Stimulated activated naive B cell treated with anti-CD40 and anti-IgM and Interleukin-4, amounts not matched to agents 10 μg/mL and 1 μg/mL and 100 μg/mL, for 72 hours (primary cell): ENCODE data around the gene CCDC74A.
"Not testable (repeated sequence)": the region's sequence is repeated elsewhere in the genome, so short reads cannot be mapped to it uniquely, and the experiment has no call there.

ENCODE experiments used
- ATAC-seq, 2 donors: fragments of 150-1000 bp; cut with Tn5 transposase; replicated peaks; 2 replicates each; pipeline ENCODE4 v1.10.0; 2021; ENCODE audit warnings: moderate library complexity in 1 of 2
- DNase-seq: peaks from one replicate; pipeline ENCODE4 v3.0.0; 2021
- H3K27ac Mint-ChIP-seq: one replicate; pipeline ENCODE4 v1.8.0; 2022; ENCODE audit warnings: mild to moderate bottlenecking, mixed read lengths
- H3K27me3 Mint-ChIP-seq, 2 donors: one replicate each; pipeline ENCODE4 v1.8.0; 2022; ENCODE audit warnings: mixed read lengths in 2 of 2
- H3K36me3 Mint-ChIP-seq, 2 donors: one replicate each; pipeline ENCODE4 v1.8.0; 2022; ENCODE audit warnings: mixed read lengths in 2 of 2, mild to moderate bottlenecking in 1 of 2
- H3K4me1 Mint-ChIP-seq, 2 donors: one replicate each; pipeline ENCODE4 v1.8.0; 2022; ENCODE audit warnings: mixed read lengths in 2 of 2, mild to moderate bottlenecking in 1 of 2
- H3K4me3 Mint-ChIP-seq, 2 donors: one replicate each; pipeline ENCODE4 v1.8.0; 2022; ENCODE audit warnings: mild to moderate bottlenecking in 2 of 2, mixed read lengths in 2 of 2, moderate library complexity in 1 of 2
- H3K9me3 Mint-ChIP-seq, 2 donors: one replicate each; pipeline ENCODE4 v1.8.0; 2022; ENCODE audit warnings: mixed read lengths in 2 of 2, mild to moderate bottlenecking in 1 of 2

Gene CCDC74A

DNA sequence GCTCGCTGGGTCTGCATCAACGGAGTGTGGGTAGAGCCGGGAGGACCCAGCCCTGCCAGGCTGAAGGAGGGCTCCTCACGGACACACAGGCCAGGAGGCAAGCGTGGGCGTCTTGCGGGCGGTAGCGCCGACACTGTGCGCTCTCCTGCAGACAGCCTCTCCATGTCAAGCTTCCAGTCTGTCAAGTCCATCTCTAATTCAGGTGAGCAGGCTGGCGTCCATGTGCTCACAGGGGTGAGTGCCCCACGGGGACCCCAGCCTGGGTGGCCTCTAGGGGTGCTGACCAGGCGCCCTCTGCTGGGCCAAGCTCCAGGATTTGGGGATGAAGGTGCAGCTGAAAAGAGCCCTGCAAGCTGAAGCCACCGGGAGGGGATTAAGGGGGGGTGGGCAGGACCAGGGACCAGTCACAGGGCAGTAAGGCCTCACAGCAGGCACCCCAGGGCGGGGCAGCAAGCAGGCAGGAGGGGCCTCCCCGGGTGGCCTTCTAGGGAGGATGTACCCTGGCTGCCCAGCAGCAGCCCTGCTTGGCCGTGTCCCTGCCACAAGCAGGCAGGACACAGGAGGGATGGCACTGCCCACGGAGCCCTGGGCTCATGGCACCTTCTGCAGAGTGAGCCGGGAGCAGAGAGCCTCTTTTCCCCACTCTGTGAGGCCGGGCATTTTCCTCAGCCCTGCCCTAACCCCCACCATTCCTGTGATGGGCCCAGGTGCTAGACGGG is 3.1 kb downstream of the CCDC74A start:
- H3K9me3 Mint-ChIP-seq, H3K27ac Mint-ChIP-seq, DNase-seq, H3K27me3 Mint-ChIP-seq, H3K4me3 Mint-ChIP-seq, ATAC-seq, H3K36me3 Mint-ChIP-seq: not testable (repeated sequence)
- peaks cover 7 to 21% of the 10 kb centered on the region in 2 donors for H3K4me1 Mint-ChIP-seq

DNA sequence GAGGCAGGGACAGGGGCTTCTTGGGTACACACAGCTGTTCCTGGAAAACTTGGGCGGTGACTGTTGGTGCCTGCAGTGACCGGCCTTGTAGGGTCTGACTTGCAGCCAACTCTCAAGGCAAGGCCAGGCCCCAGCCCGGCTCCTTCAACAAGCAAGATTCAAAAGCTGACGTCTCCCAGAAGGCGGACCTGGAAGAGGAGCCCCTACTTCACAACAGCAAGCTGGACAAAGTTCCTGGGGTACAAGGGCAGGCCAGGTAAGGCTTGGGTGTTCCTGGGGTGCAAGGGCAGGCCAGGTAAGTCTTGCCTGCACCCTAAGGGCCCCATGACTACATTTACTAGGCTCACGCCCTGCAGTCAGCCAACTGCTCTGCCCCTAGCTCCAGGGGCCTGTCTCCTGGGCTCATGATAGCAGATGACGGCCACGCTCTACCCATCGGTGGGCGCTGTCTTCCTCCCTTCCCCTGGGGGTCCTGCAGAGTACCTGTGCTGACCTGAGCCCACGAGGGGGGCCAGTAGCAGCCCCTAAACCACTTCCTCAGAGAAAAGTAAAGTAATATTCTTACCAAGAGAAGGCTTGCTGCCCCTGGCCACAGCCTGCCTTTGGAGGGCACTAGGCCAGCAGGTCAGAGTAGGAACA is 4.0 kb downstream of the CCDC74A start:
- not testable (repeated sequence) for ATAC-seq, H3K36me3 Mint-ChIP-seq, H3K4me3 Mint-ChIP-seq, H3K27me3 Mint-ChIP-seq, H3K27ac Mint-ChIP-seq, DNase-seq, H3K9me3 Mint-ChIP-seq
- H3K4me1 Mint-ChIP-seq, result peaks cover 6 to 21% of the 10 kb centered on the region in 2 donors

DNA sequence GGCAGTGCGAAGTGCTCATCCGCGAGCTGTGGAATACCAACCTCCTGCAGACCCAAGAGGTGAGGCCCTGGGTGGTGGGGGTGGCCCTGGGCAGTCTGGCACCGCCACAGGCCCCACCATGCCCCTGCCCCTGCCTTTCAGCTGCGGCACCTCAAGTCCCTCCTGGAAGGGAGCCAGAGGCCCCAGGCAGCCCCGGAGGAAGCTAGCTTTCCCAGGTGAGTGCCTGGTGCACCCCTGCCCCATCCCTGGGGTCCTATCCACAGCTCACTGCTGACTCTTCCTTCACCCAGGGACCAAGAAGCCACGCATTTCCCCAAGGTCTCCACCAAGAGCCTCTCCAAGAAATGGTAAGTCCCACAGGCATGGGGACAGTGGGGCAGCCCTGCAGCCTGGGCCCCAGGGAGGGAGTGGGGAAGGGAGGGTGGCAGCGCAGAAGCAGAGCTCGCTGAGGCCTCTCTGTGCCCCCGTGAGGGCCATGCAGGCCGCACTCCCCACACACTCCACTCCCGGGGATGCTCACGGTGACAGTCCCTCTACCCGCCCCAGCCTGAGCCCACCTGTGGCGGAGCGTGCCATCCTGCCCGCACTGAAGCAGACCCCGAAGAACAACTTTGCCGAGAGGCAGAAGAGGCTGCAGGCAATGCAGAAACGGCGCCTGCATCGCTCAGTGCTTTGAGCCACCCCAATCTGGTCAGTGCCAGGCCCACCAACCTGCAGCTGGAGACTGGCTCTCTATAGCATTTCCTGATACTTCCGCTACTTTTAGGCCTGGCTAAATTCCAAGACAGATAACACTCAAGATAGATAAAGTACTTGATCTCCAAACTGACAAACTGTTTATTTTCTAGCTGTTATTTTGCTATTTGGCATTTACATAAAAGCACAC is 5.3 kb downstream of the CCDC74A start:
- ATAC-seq, H3K9me3 Mint-ChIP-seq: not testable (repeated sequence)

DNA sequence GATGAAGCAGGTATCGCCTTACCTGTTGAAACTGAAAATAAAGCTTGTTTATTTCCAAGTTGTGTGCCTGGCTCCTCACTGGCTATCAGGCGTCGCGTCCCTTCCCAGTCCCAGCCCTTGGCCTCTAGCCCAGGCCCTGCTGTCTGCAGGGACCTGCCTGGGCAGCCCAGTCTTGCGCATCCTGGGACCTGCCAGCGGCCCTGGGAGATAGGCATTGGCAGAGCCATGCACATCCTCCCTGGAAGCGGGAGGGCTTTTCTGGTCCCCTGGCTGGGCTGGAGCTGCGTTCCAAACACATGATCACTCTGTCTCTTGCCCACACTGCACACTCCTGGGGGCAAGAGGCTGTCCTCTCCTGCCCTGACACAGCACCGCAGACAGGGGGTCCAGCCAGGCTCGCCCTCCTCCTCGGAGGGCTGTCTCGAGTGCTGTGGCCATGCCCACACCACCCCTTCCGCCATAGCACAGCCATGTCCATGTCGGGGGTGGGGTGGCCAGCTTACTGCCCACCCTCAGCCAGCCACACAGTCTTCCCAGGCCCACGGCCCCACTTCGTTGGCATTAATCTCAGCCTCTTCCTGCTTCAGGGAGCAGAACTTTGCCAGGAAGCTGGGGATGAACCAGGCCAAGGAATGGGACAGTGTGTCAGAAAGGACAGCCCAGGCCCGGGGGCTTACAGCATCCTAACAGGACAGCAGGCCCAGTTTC is 6.1 kb downstream of the CCDC74A start:
- not testable (repeated sequence) for H3K36me3 Mint-ChIP-seq, H3K27me3 Mint-ChIP-seq, H3K27ac Mint-ChIP-seq, ATAC-seq, DNase-seq, H3K4me3 Mint-ChIP-seq, H3K9me3 Mint-ChIP-seq
- H3K4me1 Mint-ChIP-seq, result peaks cover 5 to 15% of the 10 kb centered on the region in 2 donors

More for the DNA sequence above, 5.3 kb downstream of the CCDC74A start:
- not testable (repeated sequence) for H3K27me3 Mint-ChIP-seq, H3K4me3 Mint-ChIP-seq, DNase-seq, H3K27ac Mint-ChIP-seq, H3K36me3 Mint-ChIP-seq
- peaks cover 5 to 21% of the 10 kb centered on the region in 2 donors for H3K4me1 Mint-ChIP-seq

- H3K9me3 Mint-ChIP-seq, DNase-seq, H3K27me3 Mint-ChIP-seq, ATAC-seq, H3K27ac Mint-ChIP-seq, H3K4me3 Mint-ChIP-seq, H3K36me3 Mint-ChIP-seq: not testable (repeated sequence)
- H3K4me1 Mint-ChIP-seq, result peaks cover 2 to 10% of the 10 kb centered on the region in 2 donors
Observed at GRCh38 chr2:131534317-131534672, 6.6 kb downstream of the CCDC74A start.

GRCh38 chr2:131534965-131535364 is 7.3 kb downstream of the CCDC74A start:
- H3K27ac Mint-ChIP-seq, DNase-seq, ATAC-seq, H3K9me3 Mint-ChIP-seq, H3K4me3 Mint-ChIP-seq, H3K4me1 Mint-ChIP-seq, H3K27me3 Mint-ChIP-seq, H3K36me3 Mint-ChIP-seq: not testable (repeated sequence)

DNA sequence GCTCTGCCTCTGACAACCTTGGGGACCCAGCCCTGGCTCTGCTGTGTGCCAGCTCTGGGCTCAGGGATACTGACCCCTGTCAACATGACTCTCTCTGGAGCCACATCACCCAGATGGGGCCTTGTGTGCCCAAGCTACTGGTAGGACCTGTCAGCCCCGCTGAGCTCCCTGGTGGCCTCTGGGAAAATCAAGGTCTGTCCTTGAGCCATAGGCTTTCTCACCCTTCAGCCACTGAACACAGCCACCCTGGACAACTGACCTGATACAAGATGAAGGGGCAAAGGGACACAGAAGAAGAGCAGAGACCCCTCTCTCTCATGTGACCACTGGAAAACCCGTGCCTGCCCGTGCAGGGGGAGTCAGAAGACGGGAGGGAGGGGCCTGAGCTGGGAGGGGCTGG is 7.8 kb downstream of the CCDC74A start:
- no peak for ATAC-seq

DNA sequence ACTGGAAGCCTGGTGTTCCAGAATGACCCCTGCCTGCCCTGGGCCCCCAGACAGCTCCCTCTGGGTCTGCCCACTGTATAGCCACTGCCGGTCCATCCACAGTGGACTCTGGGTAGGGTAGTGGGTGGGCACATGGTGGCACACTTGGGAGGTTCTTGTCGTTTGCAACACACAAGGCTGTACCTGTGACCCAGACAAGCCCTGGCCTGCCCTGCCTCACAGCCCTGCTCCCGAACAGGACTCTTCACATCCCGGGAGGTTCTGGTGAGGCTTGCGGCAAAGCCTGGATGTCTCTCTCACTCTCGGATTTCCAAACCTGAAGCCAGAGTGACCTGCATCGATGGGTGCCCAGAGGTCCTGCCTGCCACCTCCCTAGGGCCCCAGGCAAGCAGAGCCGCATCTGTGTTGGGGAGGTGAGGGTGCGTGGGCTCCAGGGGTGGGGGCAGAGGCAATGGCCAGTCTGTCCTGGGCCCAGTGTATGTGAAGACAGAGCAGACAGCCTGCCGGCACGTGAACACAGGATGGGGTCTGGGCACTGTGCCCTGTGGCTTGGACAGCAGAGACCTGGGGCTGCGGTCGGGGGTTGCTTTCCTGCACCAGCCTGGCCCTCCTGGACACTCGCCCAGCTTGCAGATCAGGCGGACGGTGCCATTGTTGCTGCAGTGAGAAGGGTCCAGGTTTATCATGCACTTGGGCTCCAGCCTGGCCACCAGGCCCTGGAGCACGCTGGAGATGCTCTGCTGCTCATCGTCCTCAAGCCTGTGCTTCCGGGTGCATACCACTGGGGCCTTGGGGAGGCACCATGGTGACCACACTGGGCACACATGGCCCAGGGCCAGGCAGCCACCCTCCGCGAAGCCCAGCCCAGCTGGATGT is 8.5 kb downstream of the CCDC74A start:
- not testable (repeated sequence) for H3K36me3 Mint-ChIP-seq, H3K4me3 Mint-ChIP-seq, H3K4me1 Mint-ChIP-seq, H3K27ac Mint-ChIP-seq, H3K9me3 Mint-ChIP-seq, DNase-seq, ATAC-seq, H3K27me3 Mint-ChIP-seq

More for the DNA sequence above, 7.8 kb downstream of the CCDC74A start:
- H3K9me3 Mint-ChIP-seq, result no peaks in the 10 kb centered on the region
- no peaks in the 10 kb centered on the region for H3K36me3 Mint-ChIP-seq
- no peak for DNase-seq
- H3K4me1 Mint-ChIP-seq, result no peaks in the 10 kb centered on the region
- no peak overlapping the region for H3K27ac Mint-ChIP-seq
- no peak overlapping the region for H3K4me3 Mint-ChIP-seq
- H3K27me3 Mint-ChIP-seq, result no peaks in the 10 kb centered on the region

DNA sequence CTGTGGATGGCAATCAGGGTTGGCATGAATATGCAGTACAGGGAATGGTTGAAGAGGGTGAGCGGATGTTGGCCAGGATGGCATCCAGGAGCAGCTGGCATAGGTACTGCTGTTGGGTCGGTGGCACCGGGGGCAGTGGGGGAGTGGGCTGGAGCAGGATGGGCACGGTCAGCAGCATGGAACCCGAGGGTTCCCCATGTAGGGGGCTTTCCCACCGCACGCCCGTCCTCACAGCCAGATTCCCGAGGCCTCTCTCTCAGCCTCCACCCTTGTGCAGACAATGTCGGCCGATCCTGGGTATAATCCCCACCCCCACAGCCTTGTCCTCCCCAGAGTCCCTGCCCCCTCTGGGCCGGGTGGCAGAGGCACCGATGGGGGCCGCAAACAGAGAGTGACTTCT is 9.2 kb downstream of the CCDC74A start:
- not testable (repeated sequence) for ATAC-seq, H3K27me3 Mint-ChIP-seq, H3K27ac Mint-ChIP-seq

DNA sequence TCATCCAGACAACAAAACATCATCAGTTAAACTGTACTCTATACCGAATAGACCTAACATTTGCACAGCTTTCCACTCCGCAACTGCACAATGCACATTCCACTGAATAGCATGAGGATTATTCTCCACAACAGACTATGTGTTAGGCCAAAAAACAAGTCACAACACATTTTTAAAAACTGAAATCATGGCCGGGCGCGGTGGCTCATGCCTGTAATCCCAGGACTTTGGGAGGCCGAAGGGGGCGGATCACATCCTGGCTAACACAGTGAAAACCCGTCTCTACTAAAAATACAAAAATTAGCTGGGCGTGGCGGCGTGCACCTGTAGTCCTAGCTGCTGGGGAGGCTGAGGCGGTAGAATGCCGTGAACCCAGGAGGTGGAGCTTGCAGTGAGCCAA is 11.2 kb downstream of the CCDC74A start:
- peaks cover 0 to 16% of the 10 kb centered on the region in 2 donors for H3K27me3 Mint-ChIP-seq
- H3K36me3 Mint-ChIP-seq, ATAC-seq, H3K9me3 Mint-ChIP-seq, H3K4me3 Mint-ChIP-seq, H3K4me1 Mint-ChIP-seq, H3K27ac Mint-ChIP-seq, DNase-seq: not testable (repeated sequence)

More for the DNA sequence above, 9.2 kb downstream of the CCDC74A start:
- H3K4me1 Mint-ChIP-seq, DNase-seq, H3K36me3 Mint-ChIP-seq, H3K9me3 Mint-ChIP-seq, H3K4me3 Mint-ChIP-seq: not testable (repeated sequence)

GRCh38 chr2:131542438-131543384 is 15.0 kb downstream of the CCDC74A start:
- ATAC-seq (no peak), DNase-seq (no peak)
- H3K9me3 Mint-ChIP-seq, result peaks cover 4 to 8% of the 10 kb centered on the region in 2 donors
- no peak overlapping the region for H3K27ac Mint-ChIP-seq
- peaks cover 6 to 33% of the 10 kb centered on the region in 2 donors for H3K27me3 Mint-ChIP-seq
- no peaks in the 10 kb centered on the region for H3K4me1 Mint-ChIP-seq
- H3K36me3 Mint-ChIP-seq, result no peaks in the 10 kb centered on the region
- no peak overlapping the region for H3K4me3 Mint-ChIP-seq

DNA sequence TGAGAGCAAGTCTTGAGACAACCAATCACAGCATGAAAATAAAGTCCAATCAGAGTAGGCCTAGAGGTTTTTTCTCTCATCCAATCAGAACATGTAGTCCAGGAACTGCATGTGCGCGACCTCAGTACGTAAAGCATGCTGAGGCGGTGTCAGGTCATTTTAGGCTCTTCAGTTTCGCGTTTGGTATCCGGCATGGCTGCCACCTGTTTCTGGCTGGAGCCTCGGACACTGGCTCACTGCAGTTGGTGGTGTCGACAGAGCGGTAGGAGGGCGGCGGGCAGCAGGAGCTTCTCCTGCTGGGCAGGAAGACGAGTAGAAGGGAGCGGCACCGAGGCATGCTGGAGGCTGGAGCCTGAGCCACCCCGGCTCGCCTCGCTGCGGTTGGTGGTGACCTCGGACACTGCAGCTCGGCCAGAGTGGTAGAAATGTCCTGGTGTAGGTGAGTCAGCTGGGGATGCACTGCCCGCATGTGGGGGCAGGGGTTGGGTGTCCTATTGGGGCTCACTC is 15.8 kb downstream of the CCDC74A start:
- no peak overlapping the region for H3K27ac Mint-ChIP-seq
- no peak overlapping the region for H3K4me3 Mint-ChIP-seq
- no peak for ATAC-seq
- H3K36me3 Mint-ChIP-seq, result no peaks in the 10 kb centered on the region
- peaks cover 6 to 33% of the 10 kb centered on the region in 2 donors for H3K27me3 Mint-ChIP-seq
- DNase-seq, result no peak
- peaks cover 4 to 8% of the 10 kb centered on the region in 2 donors for H3K9me3 Mint-ChIP-seq
- H3K4me1 Mint-ChIP-seq, result no peaks in the 10 kb centered on the region
